Hematopoietic multipotent progenitor cell treated with erythropoietin and hydrocortisone succinate and interleukin-3 and kit ligand, for 15 days (in vitro differentiated cells): ENCODE results near the gene FABP3.
"Not testable (repeated sequence)": the region's sequence is repeated elsewhere in the genome, so short reads cannot be mapped to it uniquely, and the experiment has no call there.

Experiments
- DNase-seq: peaks from one replicate; pipeline ENCODE4 v3.0.0-alpha.2; 2015; ENCODE audit warnings: low spot score

The FABP3 gene

GRCh38 chr1:31398246-31398645 lies 25.4 kb upstream of the FABP3 start:
- no peak for DNase-seq

- DNase-seq, result no peak
Observed at GRCh38 chr1:31397360-31398095, 24.7 kb upstream of the FABP3 start.

GRCh38 chr1:31396633-31397351 lies 23.9 kb upstream of the FABP3 start:
- DNase-seq, result peak; percentile 64

GRCh38 chr1:31394584-31395193 lies 21.8 kb upstream of the FABP3 start:
- DNase-seq, result peak; percentile 82

GRCh38 chr1:31393463-31393862 lies 20.6 kb upstream of the FABP3 start:
- no peak for DNase-seq

- DNase-seq, result no peak
Observed at GRCh38 chr1:31390071-31390470, 17.2 kb upstream of the FABP3 start.

- DNase-seq, result no peak
Observed at GRCh38 chr1:31389616-31390015, 16.7 kb upstream of the FABP3 start.

- DNase-seq, result no peak
Observed at GRCh38 chr1:31387612-31388011, 14.7 kb upstream of the FABP3 start.

- not testable (repeated sequence) for DNase-seq
Observed at GRCh38 chr1:31386576-31387243, 13.8 kb upstream of the FABP3 start.

- DNase-seq, result no peak
Observed at GRCh38 chr1:31383967-31384366, 11.1 kb upstream of the FABP3 start.

- no peak for DNase-seq
Observed at GRCh38 chr1:31382379-31382989, 9.6 kb upstream of the FABP3 start.

- no peak for DNase-seq
Observed at GRCh38 chr1:31381394-31382294, 8.8 kb upstream of the FABP3 start.

GRCh38 chr1:31380181-31380580 lies 7.3 kb upstream of the FABP3 start:
- DNase-seq, result no peak

- no peak for DNase-seq
Observed at GRCh38 chr1:31378001-31378400, 5.1 kb upstream of the FABP3 start.

GRCh38 chr1:31377364-31377863 lies 4.5 kb upstream of the FABP3 start:
- DNase-seq, result no peak

GRCh38 chr1:31376375-31377134 lies 3.7 kb upstream of the FABP3 start:
- no peak for DNase-seq

- no peak for DNase-seq
Observed at GRCh38 chr1:31374511-31375196, 1.8 kb upstream of the FABP3 start.

GRCh38 chr1:31373897-31374486 lies 1.1 kb upstream of the FABP3 start:
- no peak for DNase-seq

- DNase-seq, result no peak
Observed at GRCh38 chr1:31372751-31373055, 173 bp downstream of the FABP3 start.
